RWPE1 (cell line): ENCODE measurements around the gene ARHGEF37.

Experiments used
- CTCF ChIA-PET: fragments of 350-600 bp; sonication (Branson Sonifier 250); formaldehyde crosslinking; extraction: SDS; loops from one replicate; lab custom pipeline; 2021; lab: Yijun Ruan, JAX
- POLR2A ChIA-PET: fragments of 400-600 bp; formaldehyde crosslinking; extraction: SDS; loops from one replicate; lab custom pipeline; 2020; ENCODE audit warnings: antibody characterized with exemption; ENCODE audit not compliant: low non-redundant PET; lab: Yijun Ruan, JAX
- DNase-seq: peaks from one replicate; pipeline ENCODE4 v3.0.0; 2012; ENCODE audit warnings: low spot score
- H3K27ac ChIP-seq: fragments of 450-650 bp; 2 replicates; pipeline ENCODE4 v1.5.1; 2017
- TF ChIP-seq, protein P1 (sequence below): fragments of 450-650 bp; conservative IDR thresholded peaks from 2 replicates; pipeline ENCODE4 v1.5.1; 2017; ENCODE audit warnings: low read depth, mild to moderate bottlenecking

ARHGEF37 gene

DNA sequence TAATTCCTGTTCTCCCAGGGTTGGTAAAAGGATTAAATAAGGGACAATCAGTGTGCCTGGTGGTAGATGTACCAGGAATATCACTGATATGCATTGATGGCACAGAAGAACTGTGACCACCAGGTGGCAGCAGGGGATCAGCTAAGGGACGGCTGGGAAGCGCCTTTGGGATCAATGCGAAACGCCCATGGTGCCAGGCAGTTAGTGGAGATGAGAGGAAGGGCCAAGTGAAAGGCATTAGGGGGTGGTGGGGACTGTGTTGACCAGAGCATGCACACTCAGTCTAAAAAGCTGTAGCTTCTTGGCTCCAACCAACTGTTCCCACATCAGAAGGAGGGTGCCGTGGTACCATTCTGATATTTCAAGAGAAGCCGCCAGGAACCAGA, 55.6 kb downstream of the ARHGEF37 start:
- H3K27ac ChIP-seq = peak overlapping the region; percentile 67; the same call in 1 of the 2 replicates
- ChIA-PET CTCF (interaction anchor here (0.5 to 5.9 kb wide), 26 partner anchors 9 to 713 kb away, joined by 3 to 130 read pairs (median 4); partner anchors contain the start of genes HMGXB3 and PPARGC1B), POLR2A (no interaction called here)
- DNase-seq = peak; percentile 75
- TF ChIP-seq, protein P1, sequence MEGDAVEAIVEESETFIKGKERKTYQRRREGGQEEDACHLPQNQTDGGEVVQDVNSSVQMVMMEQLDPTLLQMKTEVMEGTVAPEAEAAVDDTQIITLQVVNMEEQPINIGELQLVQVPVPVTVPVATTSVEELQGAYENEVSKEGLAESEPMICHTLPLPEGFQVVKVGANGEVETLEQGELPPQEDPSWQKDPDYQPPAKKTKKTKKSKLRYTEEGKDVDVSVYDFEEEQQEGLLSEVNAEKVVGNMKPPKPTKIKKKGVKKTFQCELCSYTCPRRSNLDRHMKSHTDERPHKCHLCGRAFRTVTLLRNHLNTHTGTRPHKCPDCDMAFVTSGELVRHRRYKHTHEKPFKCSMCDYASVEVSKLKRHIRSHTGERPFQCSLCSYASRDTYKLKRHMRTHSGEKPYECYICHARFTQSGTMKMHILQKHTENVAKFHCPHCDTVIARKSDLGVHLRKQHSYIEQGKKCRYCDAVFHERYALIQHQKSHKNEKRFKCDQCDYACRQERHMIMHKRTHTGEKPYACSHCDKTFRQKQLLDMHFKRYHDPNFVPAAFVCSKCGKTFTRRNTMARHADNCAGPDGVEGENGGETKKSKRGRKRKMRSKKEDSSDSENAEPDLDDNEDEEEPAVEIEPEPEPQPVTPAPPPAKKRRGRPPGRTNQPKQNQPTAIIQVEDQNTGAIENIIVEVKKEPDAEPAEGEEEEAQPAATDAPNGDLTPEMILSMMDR = peak; percentile 94

DNA sequence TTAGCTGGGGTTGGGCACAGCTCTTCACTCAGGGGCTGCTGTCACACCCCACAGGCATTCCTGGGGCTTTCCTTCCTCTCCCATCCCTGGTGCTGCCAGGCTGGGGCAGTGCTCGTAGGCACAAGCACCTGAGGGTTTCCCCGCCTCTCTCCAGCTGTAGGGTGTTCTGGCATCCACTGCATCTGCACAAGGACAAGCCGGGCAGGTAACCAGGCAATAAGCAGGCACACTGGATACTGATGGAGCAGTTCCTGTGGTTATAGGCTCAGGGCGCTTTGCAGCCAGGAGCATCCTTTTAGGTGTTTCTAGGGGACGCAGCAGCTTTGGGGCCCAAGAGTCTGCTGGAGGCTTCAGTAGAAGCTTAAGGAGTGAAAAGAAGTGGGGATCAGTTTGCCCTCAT, 56.8 kb downstream of the ARHGEF37 start:
- TF ChIP-seq, protein P1 = no peak
- no peak for DNase-seq
- H3K27ac ChIP-seq = 0 out of 2 replicates have a peak overlapping the region, but pooled peaks have one; percentile 0
- ChIA-PET CTCF (interaction anchor here (0.5 to 2.5 kb wide), 3 partner anchors 190 to 1307 kb away, joined by 3 to 11 read pairs (median 5); no protein-coding TSS in a partner anchor), POLR2A (no interaction called here)

DNA sequence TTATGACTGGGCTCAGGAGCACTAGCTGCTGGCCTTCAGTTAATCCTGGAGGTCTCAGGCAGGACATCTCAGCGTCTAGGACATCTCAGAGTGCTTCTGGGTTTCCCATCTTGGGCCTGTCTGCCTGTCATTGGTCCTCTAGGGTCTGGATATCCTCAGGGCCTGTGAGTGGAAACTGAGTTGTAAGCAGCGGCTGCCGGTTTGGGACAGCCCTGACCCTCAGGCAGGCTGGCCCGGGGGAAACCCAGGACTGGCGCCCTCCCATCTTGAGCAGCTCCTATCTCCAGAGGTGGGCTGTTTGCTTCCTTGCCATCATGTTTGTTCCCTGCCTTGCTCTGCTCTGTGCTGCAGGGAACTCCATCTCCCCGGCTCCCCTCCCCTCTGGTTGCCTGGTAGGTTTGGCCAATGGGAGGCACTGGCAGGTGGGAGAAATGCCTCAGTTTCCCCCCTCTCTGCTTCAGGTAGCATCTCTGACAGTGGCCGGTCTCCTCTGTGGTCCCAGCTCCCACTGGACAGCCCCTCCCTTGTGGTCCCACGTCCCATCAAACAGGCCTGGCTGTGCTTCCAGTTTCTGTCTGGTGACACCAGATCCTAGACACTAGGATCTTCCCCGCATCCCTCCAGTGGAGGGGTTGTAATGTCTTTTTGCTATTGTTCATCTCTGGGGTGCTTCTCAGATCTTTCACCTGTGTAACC, 57.4 kb downstream of the ARHGEF37 start:
- ChIA-PET POLR2A (no interaction called here), CTCF (interaction anchor here (0.5 to 2.5 kb wide), 4 partner anchors 189 to 1308 kb away, joined by 3 to 11 read pairs (median 8); no protein-coding TSS in a partner anchor)
- no peak for DNase-seq
- TF ChIP-seq, protein P1 = no peak
- 0 out of 2 replicates have a peak overlapping the region, but pooled peaks have one; percentile 0 for H3K27ac ChIP-seq

DNA sequence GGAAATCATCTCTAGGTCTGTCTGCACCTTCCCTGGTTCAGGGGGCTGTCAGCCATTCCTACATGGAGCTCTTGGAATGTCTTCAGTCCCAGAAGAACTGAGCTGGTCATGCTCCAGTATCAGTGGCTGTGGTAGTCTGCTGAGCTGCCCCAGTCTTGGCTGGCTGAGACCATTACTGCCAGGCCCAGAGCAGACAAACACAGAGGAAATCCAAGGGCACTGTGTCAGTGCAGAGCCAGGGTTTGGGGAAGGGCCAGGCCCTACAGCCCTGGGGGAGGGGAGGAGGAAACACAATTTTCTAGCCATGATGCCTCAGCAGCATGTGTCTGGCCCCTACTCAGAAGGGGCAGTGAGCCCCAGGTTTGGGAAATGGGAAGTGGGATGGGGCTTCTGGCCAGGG, 58.4 kb downstream of the ARHGEF37 start:
- H3K27ac ChIP-seq = peak overlapping the region; percentile 20; the same call in 1 of the 2 replicates
- POLR2A ChIA-PET = no interaction called here
- TF ChIP-seq, protein P1 = no peak
- CTCF ChIA-PET = interaction anchor here (0.7 to 2.5 kb wide), 5 partner anchors 188 to 395 kb away, joined by 3 to 11 read pairs (median 5); no protein-coding TSS in a partner anchor
- no peak for DNase-seq

DNA sequence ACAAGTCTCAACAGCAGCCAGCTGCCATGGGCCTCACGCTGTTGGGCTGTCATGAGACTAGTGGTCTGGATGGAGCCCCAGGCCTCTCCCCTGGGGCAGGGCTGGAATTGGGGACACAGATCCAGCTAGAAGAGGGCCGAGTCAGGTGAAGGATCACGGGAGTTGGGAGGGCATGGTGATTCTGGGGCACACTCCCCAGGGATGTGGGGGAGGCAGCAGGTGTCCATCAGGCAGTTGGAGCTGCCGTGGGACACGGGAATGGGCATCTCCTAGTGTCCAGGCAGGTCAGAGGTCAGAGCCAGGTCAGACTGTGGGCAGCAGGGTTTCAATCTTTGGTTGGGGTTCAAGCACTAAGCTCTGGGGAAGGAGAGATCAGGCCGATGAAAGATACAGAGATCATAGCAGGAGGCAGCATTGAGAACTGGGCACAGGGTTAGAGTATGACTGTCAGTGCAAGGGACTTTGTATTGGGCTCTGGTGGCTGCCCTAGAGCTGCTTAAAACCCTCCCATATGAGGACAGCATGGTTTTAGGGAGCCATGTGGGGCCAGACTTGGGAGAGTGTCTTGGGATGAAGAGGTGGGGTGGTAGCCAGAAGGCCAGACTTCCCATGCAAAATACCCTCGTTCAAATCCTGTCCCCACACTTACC, 59.2 kb downstream of the ARHGEF37 start:
- no peak for DNase-seq
- H3K27ac ChIP-seq = peak overlapping the region; percentile 20
- TF ChIP-seq, protein P1 = no peak
- ChIA-PET CTCF (interaction anchor here (0.7 to 2.5 kb wide), 6 partner anchors 92 to 395 kb away, joined by 3 to 11 read pairs (median 4); no protein-coding TSS in a partner anchor), POLR2A (no interaction called here)

DNA sequence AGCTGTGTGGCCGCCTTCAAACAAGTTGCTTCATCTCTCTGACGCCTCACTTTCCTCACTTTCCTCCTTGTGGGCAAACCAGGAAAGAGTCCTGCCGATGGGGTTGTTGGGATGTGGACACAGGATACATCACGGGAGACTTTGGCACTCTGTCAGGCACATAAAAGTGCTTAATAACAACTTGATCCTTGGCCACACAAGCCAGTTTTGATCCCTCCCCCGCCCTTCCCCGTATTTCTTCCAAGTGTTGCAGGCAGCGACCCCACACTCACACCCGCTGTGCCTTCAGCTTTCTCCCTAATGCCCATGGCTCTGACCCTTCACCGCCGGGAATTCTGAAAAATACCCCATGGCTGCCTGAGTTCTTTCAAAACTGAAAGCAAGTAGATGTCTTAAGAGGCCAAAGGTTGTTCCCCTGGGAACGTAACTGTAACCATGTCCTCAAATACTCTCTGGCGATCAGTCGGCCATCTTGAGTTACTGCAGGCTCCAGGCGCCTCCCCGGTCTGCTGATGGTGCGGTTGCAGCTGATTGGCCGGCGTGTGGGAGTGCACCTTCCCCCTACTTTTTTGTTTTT, 59.8 kb downstream of the ARHGEF37 start:
- POLR2A ChIA-PET = no interaction called here
- TF ChIP-seq, protein P1 = no peak
- CTCF ChIA-PET = interaction anchor here (1.0 to 2.0 kb wide), 4 partner anchors 91 to 349 kb away, joined by 3 to 11 read pairs (median 4); no protein-coding TSS in a partner anchor
- no peak for DNase-seq
- H3K27ac ChIP-seq = peak overlapping the region; percentile 20
